Trophoblast cell (in vitro differentiated cells and primary cell): Measurements from ENCODE around the gene CLIP2.

Experiments
- DNase-seq, 2 donors: peaks; one replicate each; pipeline ENCODE4 v3.0.0-alpha.2; 2016
- H2AFZ ChIP-seq: 2 replicates; pipeline ENCODE4 v1.6.1; 2013; ENCODE audit warnings: low read length, moderate library complexity, mild to moderate bottlenecking; ENCODE audit not compliant: insufficient read depth, poor library complexity
- H2AK5ac ChIP-seq: 2 replicates; pipeline ENCODE4 v1.6.1; 2013; ENCODE audit warnings: mild to moderate bottlenecking, low read length
- H2BK120ac ChIP-seq: 2 replicates; pipeline ENCODE4 v1.6.1; 2013; ENCODE audit warnings: low read length, mild to moderate bottlenecking, moderate library complexity; ENCODE audit not compliant: insufficient read depth, poor library complexity
- H2BK12ac ChIP-seq: 2 replicates; pipeline ENCODE4 v1.6.1; 2013; ENCODE audit warnings: mild to moderate bottlenecking, low read length, moderate library complexity
- H2BK5ac ChIP-seq: 2 replicates; pipeline ENCODE4 v1.6.1; 2013; ENCODE audit warnings: low read length, low read depth, moderate library complexity, mild to moderate bottlenecking; ENCODE audit not compliant: poor library complexity
- H3K14ac ChIP-seq: 2 replicates; pipeline ENCODE4 v1.6.1; 2013; ENCODE audit warnings: mild to moderate bottlenecking, low read length
- H3K18ac ChIP-seq: 2 replicates; pipeline ENCODE4 v1.6.1; 2013; ENCODE audit warnings: mild to moderate bottlenecking, low read length
- H3K23ac ChIP-seq: 2 replicates; pipeline ENCODE4 v1.6.1; 2013; ENCODE audit warnings: low read length
- H3K27ac ChIP-seq: 2 replicates; pipeline ENCODE4 v1.5.1; 2013; ENCODE audit warnings: low read depth, mild to moderate bottlenecking, inconsistent platforms, low read length, moderate library complexity
- H3K27me3 ChIP-seq: 2 replicates; pipeline ENCODE4 v1.6.1; 2013; ENCODE audit warnings: inconsistent platforms, mild to moderate bottlenecking, low read length, moderate library complexity; ENCODE audit not compliant: insufficient read depth
- H3K36me3 ChIP-seq, 2 experiments: 1 replicate in 1 of 2; 2 replicates in 1 of 2; pipeline ENCODE4 v1.6.1; 2013; ENCODE audit warnings: low read length in 2 of 2, mild to moderate bottlenecking in 2 of 2, moderate library complexity in 1 of 2; ENCODE audit not compliant: insufficient read depth in 2 of 2, control insufficient read depth in 1 of 2
- H3K4ac ChIP-seq: 2 replicates; pipeline ENCODE4 v1.6.1; 2013; ENCODE audit warnings: low read depth, mild to moderate bottlenecking, low read length, moderate library complexity
- H3K4me1 ChIP-seq, 2 experiments: 1 replicate in 1 of 2; 2 replicates in 1 of 2; pipeline ENCODE4 v1.6.1; 2013; ENCODE audit warnings: low read length in 2 of 2, mild to moderate bottlenecking in 2 of 2, moderate library complexity in 1 of 2; ENCODE audit not compliant: insufficient read depth in 2 of 2, control insufficient read depth in 1 of 2
- H3K4me2 ChIP-seq: 2 replicates; pipeline ENCODE4 v1.6.1; 2013; ENCODE audit warnings: inconsistent platforms, mild to moderate bottlenecking, low read length, moderate library complexity
- H3K4me3 ChIP-seq: 2 replicates; pipeline ENCODE4 v1.5.1; 2013; ENCODE audit warnings: mild to moderate bottlenecking, low read depth, low read length, inconsistent platforms
- H3K79me1 ChIP-seq: one replicate; pipeline ENCODE4 v1.6.1; 2013; ENCODE audit warnings: low read length
- H3K79me2 ChIP-seq: 2 replicates; pipeline ENCODE4 v1.6.1; 2013; ENCODE audit warnings: low read length, mild to moderate bottlenecking; ENCODE audit not compliant: control insufficient read depth, insufficient read depth, poor library complexity
- H3K9ac ChIP-seq: 2 replicates; pipeline ENCODE4 v1.6.1; 2013; ENCODE audit warnings: mild to moderate bottlenecking, low read length
- H3K9me3 ChIP-seq: 2 replicates; pipeline ENCODE4 v1.6.1; 2013; ENCODE audit warnings: low read depth, mild to moderate bottlenecking, control low read depth, inconsistent platforms, low read length; ENCODE audit not compliant: insufficient read depth
- H4K12ac ChIP-seq: 2 replicates; pipeline ENCODE4 v1.6.1; 2013; ENCODE audit warnings: low read depth, mild to moderate bottlenecking, low read length, moderate library complexity
- H4K8ac ChIP-seq: 2 replicates; pipeline ENCODE4 v1.6.1; 2013; ENCODE audit warnings: low read depth, mild to moderate bottlenecking, low read length, moderate library complexity
- H4K91ac ChIP-seq: one replicate; pipeline ENCODE4 v1.6.1; 2013; ENCODE audit warnings: low read depth, mild to moderate bottlenecking, low read length, moderate library complexity
- WGBS: extraction: QIAGEN DNeasy Blood & Tissue Kit; methylation state at CpG from one replicate; pipeline ENCODE4 v1.1.7; 2013; ENCODE audit warnings: missing lambda C conversion rate; ENCODE audit not compliant: insufficient read length, insufficient coverage; ENCODE audit errors: extremely low coverage; 5-methylcytosine and 5-hydroxymethylcytosine counted together

The CLIP2 gene

DNA sequence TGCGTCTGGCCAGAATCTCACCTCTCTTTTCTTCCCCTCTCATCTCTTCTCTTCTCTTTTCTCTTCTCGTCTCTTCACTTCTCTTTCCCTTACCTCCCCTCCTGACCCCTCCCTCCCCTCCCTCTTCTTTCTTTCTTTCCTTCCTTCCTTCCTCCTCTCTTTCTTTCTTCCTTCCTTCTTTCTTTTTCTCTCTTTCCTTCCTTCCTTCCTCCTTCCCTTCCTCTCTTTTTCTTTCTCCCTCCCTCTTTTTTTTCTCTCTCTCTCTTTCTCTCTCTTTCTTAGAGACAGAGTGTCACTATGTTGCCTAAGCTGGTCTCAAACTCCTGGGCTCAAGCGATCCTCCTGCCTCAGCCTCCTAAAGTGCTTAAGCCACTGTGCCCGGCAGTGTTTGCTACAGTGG, 159.9 kb downstream of the CLIP2 start:
- no peak overlapping the region for H2BK120ac ChIP-seq
- no peak overlapping the region for H2BK5ac ChIP-seq
- H2AFZ ChIP-seq, result no peak overlapping the region
- no peaks in the 10 kb centered on the region for H3K27me3 ChIP-seq
- H3K9ac ChIP-seq, result no peak overlapping the region
- 100% methylated on average over 1 of the region's 4 CpGs for WGBS
- H3K27ac ChIP-seq, result no peak overlapping the region
- no peak overlapping the region for H2BK12ac ChIP-seq
- H3K4ac ChIP-seq, result no peak overlapping the region
- H4K91ac ChIP-seq, result no peak overlapping the region
- H3K79me2 ChIP-seq, result peaks cover 1% of the 10 kb centered on the region
- peaks cover 2 to 3% of the 10 kb centered on the region in 2 experiments for H3K4me1 ChIP-seq
- no peak overlapping the region for H3K4me2 ChIP-seq
- no peak overlapping the region for H3K4me3 ChIP-seq
- H3K18ac ChIP-seq, result no peak overlapping the region
- H4K8ac ChIP-seq, result no peak overlapping the region
- H3K79me1 ChIP-seq, result peaks cover 10% of the 10 kb centered on the region
- H4K12ac ChIP-seq, result no peak overlapping the region
- DNase-seq, result no peak
- H3K23ac ChIP-seq, result no peak overlapping the region
- no peak overlapping the region for H3K14ac ChIP-seq
- peaks cover 2% of the 10 kb centered on the region for H3K9me3 ChIP-seq
- H2AK5ac ChIP-seq, result no peak overlapping the region
- no peaks in the 10 kb centered on the region for H3K36me3 ChIP-seq

DNA sequence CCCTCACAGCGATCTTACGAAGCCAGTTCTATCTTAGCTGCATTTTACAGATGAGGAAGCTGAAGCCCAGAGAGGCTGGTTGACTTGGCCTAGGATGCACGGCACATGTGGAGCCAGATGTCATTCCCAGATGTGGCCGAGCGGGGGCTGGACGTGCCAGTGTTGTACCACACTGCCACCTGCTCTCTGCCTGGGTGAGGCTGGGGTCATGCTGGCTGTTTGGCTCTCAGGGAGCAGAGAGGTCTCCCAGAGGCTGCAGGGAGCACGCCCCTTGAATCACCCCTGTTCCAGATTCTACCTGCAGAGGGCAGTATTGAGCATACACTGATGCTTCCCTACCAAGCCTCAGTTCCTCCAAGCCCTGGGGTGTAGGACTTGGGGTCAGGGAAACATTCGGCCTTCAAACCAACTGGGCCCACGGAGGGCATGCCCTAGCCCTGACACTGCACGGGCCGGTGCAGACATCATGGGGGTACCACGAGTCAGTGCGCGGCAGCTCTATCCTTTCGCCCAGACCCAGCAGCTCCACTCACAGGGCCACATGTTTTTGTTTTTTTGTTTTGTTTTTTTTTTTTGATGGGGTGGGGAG, 160.7 kb downstream of the CLIP2 start:
- no peak overlapping the region for H3K4me3 ChIP-seq
- H3K4ac ChIP-seq, result no peak overlapping the region
- H4K12ac ChIP-seq, result no peak overlapping the region
- H3K9ac ChIP-seq, result no peak overlapping the region
- peak; percentile 29 to 77 for DNase-seq
- H2BK12ac ChIP-seq, result no peak overlapping the region
- no peak overlapping the region for H3K14ac ChIP-seq
- no peak overlapping the region for H2AFZ ChIP-seq
- H3K27ac ChIP-seq, result no peak overlapping the region
- no peak overlapping the region for H2AK5ac ChIP-seq
- WGBS, result no CpG with 5 or more reads among the region's 15 CpGs
- no peak overlapping the region for H2BK5ac ChIP-seq
- H3K9me3 ChIP-seq, result peaks cover 2% of the 10 kb centered on the region
- no peak overlapping the region for H3K23ac ChIP-seq
- peaks cover 2 to 6% of the 10 kb centered on the region in 2 experiments for H3K4me1 ChIP-seq
- no peaks in the 10 kb centered on the region for H3K36me3 ChIP-seq
- H3K18ac ChIP-seq, result no peak overlapping the region
- no peak overlapping the region for H4K8ac ChIP-seq
- no peak overlapping the region for H4K91ac ChIP-seq
- peaks cover 6% of the 10 kb centered on the region for H3K79me2 ChIP-seq
- no peaks in the 10 kb centered on the region for H3K27me3 ChIP-seq
- peaks cover 15% of the 10 kb centered on the region for H3K79me1 ChIP-seq
- H3K4me2 ChIP-seq, result no peak overlapping the region
- H2BK120ac ChIP-seq, result no peak overlapping the region

DNA sequence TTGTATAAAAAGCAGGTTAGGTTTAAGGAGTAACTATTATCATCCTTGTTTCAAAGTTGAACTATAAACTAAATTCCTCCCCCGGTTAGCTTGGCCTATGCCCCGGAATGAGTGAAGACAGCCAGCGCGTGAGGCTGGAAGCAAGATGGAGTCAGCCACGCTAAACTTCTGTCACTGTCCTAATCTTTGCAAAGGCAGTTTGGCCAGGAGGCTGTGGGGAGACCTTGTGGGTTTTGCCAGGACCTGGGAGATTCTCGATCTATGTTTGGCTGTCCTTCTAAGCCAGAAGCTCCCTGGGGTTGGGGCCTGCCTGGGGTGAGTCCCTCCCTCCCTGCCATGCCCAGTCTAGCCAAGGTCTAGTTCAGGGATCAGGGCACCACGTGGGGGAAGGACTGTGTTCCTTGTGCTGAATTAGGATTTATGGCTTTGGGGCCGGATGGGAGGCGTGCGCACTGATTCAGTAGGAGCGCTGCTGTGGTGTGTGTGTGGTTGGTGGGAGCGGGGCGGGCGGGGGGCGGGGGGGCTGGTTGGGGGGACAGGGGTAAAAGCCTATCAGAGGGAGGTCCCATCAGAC, 163.6 kb downstream of the CLIP2 start:
- Histone ChIP-seq H4K8ac (peak overlapping the region; percentile 91), H3K9ac (no peak overlapping the region), H3K27me3 (no peaks in the 10 kb centered on the region), H3K27ac (no peak overlapping the region), H3K23ac (no peak overlapping the region), H2BK12ac (peak overlapping the region; percentile 41), H3K4me2 (peak overlapping the region; percentile 69), H2BK120ac (peak overlapping the region; percentile 30), H3K4ac (no peak overlapping the region), H3K36me3 (peaks cover 0 to 2% of the 10 kb centered on the region in 2 experiments), H4K91ac (peak overlapping the region; percentile 48), H2AK5ac (no peak overlapping the region), H3K4me1 (peaks cover 2 to 8% of the 10 kb centered on the region in 2 experiments), H2BK5ac (no peak overlapping the region), H2AFZ (peak overlapping the region; percentile 62), H3K9me3 (peaks cover 2% of the 10 kb centered on the region), H3K14ac (peak overlapping the region; percentile 52), H3K18ac (peak overlapping the region; percentile 60), H3K4me3 (no peak overlapping the region), H3K79me2 (peaks cover 6% of the 10 kb centered on the region), H3K79me1 (peaks cover 15% of the 10 kb centered on the region), H4K12ac (peak overlapping the region; percentile 29)
- DNase-seq, result peak; percentile 32 to 44
- WGBS, result no CpG with 5 or more reads among the region's 15 CpGs

DNA sequence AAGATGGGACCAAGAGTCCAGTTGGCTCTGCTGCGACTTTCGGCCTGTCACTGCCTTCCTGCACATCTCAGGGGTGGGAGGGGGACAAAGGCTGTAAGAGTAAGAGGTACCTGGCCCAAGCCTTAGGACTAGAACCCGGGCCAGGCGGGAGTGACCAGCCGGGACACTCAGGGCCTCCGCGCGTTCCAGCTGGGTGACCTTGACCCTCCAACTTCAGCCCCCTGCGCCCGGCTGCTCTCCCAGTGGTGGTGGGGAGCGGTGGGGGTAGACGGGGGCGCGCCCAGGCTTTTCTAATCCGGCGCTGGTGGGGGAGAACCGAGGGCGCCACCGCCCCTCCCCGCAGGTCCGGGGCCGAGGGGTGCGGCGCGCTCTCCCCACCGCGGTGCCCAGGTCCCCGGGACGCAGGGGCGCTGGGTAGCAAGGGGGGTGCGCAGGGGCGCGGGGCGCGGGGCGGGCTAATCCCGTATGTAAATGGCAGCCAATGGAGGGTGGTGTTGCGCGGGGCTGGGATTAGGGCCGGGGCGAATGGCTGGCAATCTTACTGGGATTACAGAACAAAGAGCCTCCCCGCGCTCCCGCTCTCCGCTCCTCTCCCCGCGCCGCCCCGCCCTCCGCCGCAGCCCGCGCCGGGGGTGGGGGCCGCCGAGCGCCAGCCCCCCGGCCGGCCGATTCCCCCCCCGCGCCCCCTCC, 164.3 kb downstream of the CLIP2 start, which contains the start of gene GTF2IRD1:
TSS of gene GTF2IRD1 (plus strand) at position 585 of the 690 bp plus-strand sequence. CDS start 54,175 bp downstream, outside the sequence.
- Histone ChIP-seq H4K12ac (peak within 1 kb of the TSS; percentile 29), H2BK12ac (peak within 1 kb of the TSS; percentile 41), H3K14ac (peak within 1 kb of the TSS; percentile 52), H3K79me1 (peaks cover 15% of the 10 kb centered on the region), H2AK5ac (peak within 1 kb of the TSS; percentile 49), H3K4me1 (peaks cover 2 to 8% of the 10 kb centered on the region in 2 experiments), H4K8ac (peak within 1 kb of the TSS; percentile 91), H3K9ac (peak within 1 kb of the TSS; percentile 64), H3K36me3 (peaks cover 2% of the 10 kb centered on the region in 2 experiments), H3K4ac (peak within 1 kb of the TSS; percentile 72), H3K4me2 (peak within 1 kb of the TSS; percentile 76), H2BK5ac (no peak within 1 kb of the TSS), H3K27me3 (no peaks in the 10 kb centered on the region), H3K9me3 (peaks cover 2% of the 10 kb centered on the region), H3K79me2 (peaks cover 6% of the 10 kb centered on the region), H4K91ac (peak within 1 kb of the TSS; percentile 79), H3K23ac (no peak within 1 kb of the TSS), H2BK120ac (peak within 1 kb of the TSS; percentile 30), H3K18ac (peak within 1 kb of the TSS; percentile 78), H2AFZ (peak within 1 kb of the TSS; percentile 62), H3K27ac (no peak within 1 kb of the TSS), H3K4me3 (peak within 1 kb of the TSS; percentile 78)
- WGBS, result no CpG with 5 or more reads among the region's 62 CpGs
- DNase-seq, result peak; percentile 48 to 49
